ENCODE results near the gene ELL3.
A peak's percentile ranks its signal among the peaks of the same experiment; 100 is the strongest.

ELL3 gene

GRCh38 chr15:43776718-43777266 lies at the start of gene ELL3:
Gene ELL3, minus strand, starts transcription at chr15:43776966. Its CDS starts 65 bp downstream, at chr15:43776901.
- TF ChIP-seq EGR1 (IDR thresholded peaks at IDR 0.05) (peak; percentile 80), USF1 (IDR thresholded peaks at IDR 0.05) (no peak), ZBTB7A (IDR thresholded peaks at IDR 0.05; ENCODE audit: low read depth) (no peak), MAX (IDR thresholded peaks at IDR 0.05) (no peak), REST (IDR thresholded peaks at IDR 0.05; ENCODE audit: low read depth) (no peak)

GRCh38 chr15:43826029-43826507 lies 49.3 kb upstream of the ELL3 start:
- no peak for TF ChIP-seq FOXM1 (IDR thresholded peaks at IDR 0.05; ENCODE audit: borderline replicate concordance, low read depth)
- TF ChIP-seq CEBPB (IDR thresholded peaks at IDR 0.05): no peak
- no peak for TF ChIP-seq TCF12 (IDR thresholded peaks at IDR 0.05; ENCODE audit: low read depth)
- no peak for TF ChIP-seq NFIC (IDR thresholded peaks at IDR 0.05)
- TF ChIP-seq EP300 (IDR thresholded peaks at IDR 0.05; ENCODE audit: borderline replicate concordance): no peak
- TF ChIP-seq TEAD4 (IDR thresholded peaks at IDR 0.05): no peak
- TF ChIP-seq MAX (IDR thresholded peaks at IDR 0.05): no peak
- TF ChIP-seq REST (IDR thresholded peaks at IDR 0.05; ENCODE audit: low read depth): no peak
- no peak for TF ChIP-seq EGR1 (IDR thresholded peaks at IDR 0.05)
- TF ChIP-seq ZBTB7A (IDR thresholded peaks at IDR 0.05; ENCODE audit: low read depth): no peak
- no peak for TF ChIP-seq RAD21 (IDR thresholded peaks at IDR 0.05; ENCODE audit: low read depth)
- no peak for TF ChIP-seq USF1 (IDR thresholded peaks at IDR 0.05)
- TF ChIP-seq CREB1 (IDR thresholded peaks at IDR 0.05; ENCODE audit: low read depth): no peak
- TF ChIP-seq TAF1 (IDR thresholded peaks at IDR 0.05; ENCODE audit: low read depth): no peak
- TF ChIP-seq YY1 (IDR thresholded peaks at IDR 0.05; ENCODE audit: low read depth): no peak

GRCh38 chr15:43824302-43825246 lies 47.8 kb upstream of the ELL3 start, which contains the start of gene MFAP1:
Gene MFAP1, minus strand, starts transcription at chr15:43824690. Its CDS starts 121 bp downstream, at chr15:43824569.
- TF ChIP-seq RAD21 (IDR thresholded peaks at IDR 0.05; ENCODE audit: low read depth) (no peak), EP300 (IDR thresholded peaks at IDR 0.05; ENCODE audit: borderline replicate concordance) (peak; percentile 31; the same call in 1 of the 2 replicates), REST (IDR thresholded peaks at IDR 0.05; ENCODE audit: low read depth) (no peak), CEBPB (IDR thresholded peaks at IDR 0.05) (no peak), USF1 (IDR thresholded peaks at IDR 0.05) (no peak), TAF1 (IDR thresholded peaks at IDR 0.05; ENCODE audit: low read depth) (peak; percentile 73), MAX (IDR thresholded peaks at IDR 0.05) (peak; percentile 100), TCF12 (IDR thresholded peaks at IDR 0.05; ENCODE audit: low read depth) (peak; percentile 42; the same call in 1 of the 2 replicates), CREB1 (IDR thresholded peaks at IDR 0.05; ENCODE audit: low read depth) (peak; percentile 51; the same call in 1 of the 2 replicates), NFIC (IDR thresholded peaks at IDR 0.05) (no peak), YY1 (IDR thresholded peaks at IDR 0.05; ENCODE audit: low read depth) (peak; percentile 50; the same call in 1 of the 2 replicates), ZBTB7A (IDR thresholded peaks at IDR 0.05; ENCODE audit: low read depth) (no peak), TEAD4 (IDR thresholded peaks at IDR 0.05) (no peak; the same call in 1 of the 2 replicates), EGR1 (IDR thresholded peaks at IDR 0.05) (no peak)
